Measurements from ENCODE around the gene CABCOCO1.
A peak's percentile ranks its signal among the peaks of the same experiment; 100 is the strongest.

CABCOCO1 gene

DNA sequence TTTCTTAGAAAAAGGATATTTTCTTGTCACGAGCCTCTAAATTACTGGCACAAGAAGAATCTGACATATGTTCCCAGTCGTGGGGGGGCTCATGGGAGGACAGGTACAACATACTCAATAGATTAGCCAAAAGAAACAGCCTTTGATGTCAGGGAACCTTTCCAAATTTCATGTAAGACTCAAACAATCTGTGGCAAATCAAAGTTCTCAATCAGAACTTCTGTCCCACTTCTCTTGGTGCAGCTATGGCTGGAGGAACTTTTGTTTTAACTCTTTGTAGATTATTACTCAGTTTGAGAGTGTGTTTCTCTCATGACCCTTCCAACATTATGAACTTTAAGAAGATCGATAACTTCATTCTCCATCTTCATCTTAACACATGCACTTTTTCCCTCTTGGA lies 124.4 kb downstream of the CABCOCO1 start:
- DNase-seq: no peak

DNA sequence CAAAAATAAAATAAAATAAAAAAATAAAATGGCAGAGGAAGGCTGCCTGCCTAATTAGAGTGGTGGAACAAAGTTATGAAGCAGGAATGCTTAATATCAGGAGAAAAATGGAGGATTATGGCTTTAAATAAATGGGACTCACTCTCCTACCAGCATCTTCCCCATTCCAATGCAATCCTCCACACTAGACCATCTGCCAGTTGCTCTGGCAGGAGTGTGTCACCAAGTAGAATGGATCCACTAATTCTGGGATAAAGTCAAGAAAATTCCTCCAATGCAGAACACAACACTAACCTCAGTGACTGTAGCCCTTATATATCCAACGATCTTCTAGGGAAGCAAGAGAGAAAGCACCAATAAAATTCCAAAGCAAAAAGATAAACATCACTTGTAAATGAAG lies 126.3 kb downstream of the CABCOCO1 start:
- no peak for DNase-seq

GRCh38 chr10:61791216-61791615 lies 128.5 kb downstream of the CABCOCO1 start:
- no peak for DNase-seq

DNA sequence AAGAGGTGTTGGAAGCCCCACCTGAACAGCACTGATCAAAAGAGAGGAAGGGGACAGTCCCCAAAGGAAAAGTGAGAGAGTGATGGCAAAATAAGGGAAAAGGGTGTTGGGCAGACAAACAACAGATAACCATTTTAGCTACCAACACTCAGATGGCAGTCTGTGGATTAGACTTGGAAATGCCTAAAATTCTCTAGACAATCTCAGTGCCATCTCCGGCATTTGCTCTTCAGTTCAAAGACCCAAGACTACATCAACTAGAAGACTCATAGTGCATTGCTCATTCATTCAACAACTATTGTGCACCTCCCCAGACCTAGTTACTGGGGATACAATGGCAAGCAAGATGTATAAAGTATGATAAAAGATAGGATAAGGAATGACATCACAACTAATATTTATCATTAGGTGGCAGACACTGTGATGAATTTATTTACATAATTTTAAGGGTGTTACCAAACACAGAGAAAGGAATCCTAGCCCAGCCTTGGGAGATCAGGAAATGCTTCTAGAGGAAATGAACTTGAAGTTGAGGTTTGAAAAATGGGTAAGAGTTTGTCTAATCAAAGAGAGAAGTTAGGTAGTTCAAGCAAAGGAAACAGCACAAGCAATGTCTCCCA lies 129.5 kb downstream of the CABCOCO1 start:
- no peak for DNase-seq

DNA sequence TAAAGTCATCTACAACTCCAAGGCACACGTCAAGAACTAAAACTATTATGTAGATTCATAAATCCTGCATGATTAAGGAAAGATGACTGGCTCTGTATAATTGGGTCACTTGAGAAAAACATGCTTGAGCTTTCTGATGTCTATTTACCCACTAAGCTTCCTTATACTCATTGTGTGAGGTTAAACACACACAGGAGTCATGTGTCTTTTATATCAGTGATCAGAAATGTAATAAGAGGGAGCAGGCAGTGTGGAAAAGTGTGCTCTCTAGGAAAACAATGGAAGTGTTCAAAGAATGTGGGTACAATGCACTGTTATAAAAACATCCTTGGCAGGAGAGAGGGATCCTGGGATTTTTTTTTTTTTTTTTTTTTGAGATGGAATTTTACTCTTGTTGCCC lies 130.2 kb downstream of the CABCOCO1 start:
- DNase-seq: no peak

DNA sequence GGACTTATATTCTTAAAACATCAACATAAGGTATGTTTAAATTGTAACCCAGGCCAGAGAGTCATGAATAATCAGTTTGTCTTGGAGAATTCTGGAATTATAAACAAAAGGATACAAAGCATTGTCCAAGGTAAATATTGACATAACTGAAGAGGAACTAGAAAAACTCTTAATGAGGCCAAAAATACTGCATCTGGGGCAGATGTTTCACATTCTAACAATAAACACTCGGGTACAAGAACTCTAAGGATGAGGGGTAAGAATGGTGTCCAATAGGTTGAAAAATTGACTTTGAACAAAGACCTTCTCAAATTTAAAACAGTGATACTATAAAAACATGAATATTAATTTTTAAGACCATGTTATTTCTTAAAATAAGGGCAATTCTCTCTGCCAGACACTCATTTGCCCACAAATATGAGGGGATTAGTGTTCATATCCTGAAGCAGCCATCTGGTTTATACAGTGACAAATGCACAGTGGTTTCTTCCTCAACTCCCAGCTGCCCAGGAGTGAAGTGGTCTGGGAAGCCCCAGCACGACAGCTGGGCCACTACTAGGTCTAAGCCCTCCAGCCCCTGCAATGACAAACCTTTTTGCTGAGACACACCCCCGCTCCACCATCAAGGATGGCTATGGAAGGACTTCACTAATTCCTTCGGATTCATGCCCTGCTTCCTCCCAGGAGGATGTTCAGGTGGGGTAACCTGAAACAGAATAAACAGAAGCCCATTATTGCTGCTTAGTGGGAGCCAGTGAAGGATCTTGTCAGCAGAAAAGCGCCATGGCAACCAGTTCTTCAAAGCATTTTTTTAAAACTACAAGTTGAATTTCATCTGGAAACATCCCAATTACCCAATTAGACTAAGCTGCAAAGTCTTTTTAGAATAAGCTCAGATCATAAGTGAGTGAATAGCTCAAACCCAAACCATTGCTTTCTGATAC lies 131.3 kb downstream of the CABCOCO1 start:
- DNase-seq: no peak

- DNase-seq: no peak
These were observed 132.4 kb downstream of the CABCOCO1 start for GRCh38 chr10:61795147-61795546.

GRCh38 chr10:61795551-61795950 lies 132.8 kb downstream of the CABCOCO1 start:
- no peak for DNase-seq

GRCh38 chr10:61796785-61797184 lies 134.1 kb downstream of the CABCOCO1 start:
- no peak for DNase-seq

GRCh38 chr10:61797304-61798153 lies 134.8 kb downstream of the CABCOCO1 start:
- DNase-seq: no peak

DNA sequence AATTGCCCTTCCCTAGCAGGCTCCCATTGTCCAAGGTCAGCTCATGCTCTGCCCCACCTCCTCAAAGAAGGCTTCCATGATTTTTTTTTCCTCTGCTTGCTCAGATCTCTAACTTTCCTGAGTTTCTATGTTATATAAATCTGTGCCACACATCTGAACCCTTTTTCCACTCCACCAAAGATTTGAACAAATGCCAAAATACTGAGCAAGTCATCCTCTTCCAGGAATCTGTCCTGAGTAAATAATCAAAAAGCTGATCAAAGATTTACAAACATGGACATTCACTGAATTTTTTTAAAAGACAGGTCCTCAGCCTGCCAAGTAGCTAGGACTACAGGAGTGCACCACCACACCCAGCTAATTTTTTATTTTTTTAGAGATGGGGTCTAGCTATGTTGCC lies 136.0 kb downstream of the CABCOCO1 start:
- no peak for DNase-seq

DNA sequence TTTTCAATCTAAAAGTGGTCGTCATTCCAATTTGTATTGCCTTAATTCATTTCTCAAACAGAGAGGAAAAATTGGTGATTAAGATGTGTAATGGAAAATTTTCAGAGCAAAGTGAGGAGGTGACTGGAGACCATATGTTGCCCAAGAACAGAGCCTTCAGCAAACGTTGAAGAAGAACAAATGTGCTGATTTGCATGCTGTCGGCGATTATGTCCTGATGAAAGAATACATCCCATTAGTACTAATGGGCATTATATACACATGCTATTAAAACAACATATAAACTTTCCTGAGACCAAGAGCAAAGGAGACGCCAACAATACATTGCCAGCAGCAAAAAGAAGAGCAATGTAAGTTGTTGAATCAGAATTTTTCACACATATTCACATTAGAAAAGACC lies 138.8 kb downstream of the CABCOCO1 start:
- peak in 1 of 2 experiments; percentile 33 for DNase-seq

- no peak for DNase-seq
These were observed 140.5 kb downstream of the CABCOCO1 start for GRCh38 chr10:61803269-61803668.

DNA sequence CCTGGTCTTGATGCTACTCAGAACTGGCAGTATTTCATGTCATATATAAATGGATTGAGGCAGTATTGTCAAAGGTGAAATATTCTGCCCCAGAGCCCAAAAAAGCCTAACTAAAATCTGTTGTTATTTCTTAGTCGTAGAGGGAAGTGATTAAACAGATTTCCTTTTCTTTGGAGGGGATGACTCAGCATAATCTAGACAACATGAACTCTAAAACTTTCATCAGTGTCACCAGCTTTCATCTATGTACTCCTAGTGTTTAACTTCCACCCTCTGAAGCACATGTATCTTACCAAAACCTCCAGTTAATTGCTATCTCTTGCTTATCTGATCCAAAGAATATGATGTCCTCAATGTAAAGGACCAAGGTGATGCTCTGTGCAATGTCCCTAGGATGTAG lies 141.7 kb downstream of the CABCOCO1 start:
- DNase-seq: no peak

DNA sequence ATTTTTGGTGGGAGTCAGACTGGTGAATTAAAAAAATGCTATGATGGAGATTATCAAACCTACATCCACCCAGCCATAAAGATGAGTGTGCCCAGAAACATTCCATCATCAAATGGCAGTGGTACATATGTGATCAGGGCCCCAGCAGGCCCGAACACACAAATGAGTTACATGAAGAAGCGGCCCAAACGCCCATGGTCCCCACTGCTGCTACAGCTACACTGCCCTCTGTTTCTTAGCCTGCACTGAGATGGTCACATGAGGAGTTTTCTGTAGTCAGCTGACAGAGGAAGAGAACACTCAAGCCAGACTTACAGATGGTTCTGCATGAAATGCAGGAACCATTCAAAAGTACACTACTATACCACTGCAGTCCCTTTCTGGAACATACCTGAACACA lies 142.4 kb downstream of the CABCOCO1 start:
- no peak for DNase-seq

GRCh38 chr10:61810263-61810662 lies 147.5 kb downstream of the CABCOCO1 start:
- DNase-seq: no peak

- DNase-seq: no peak
These were observed 149.5 kb downstream of the CABCOCO1 start for GRCh38 chr10:61812052-61812721.

GRCh38 chr10:61812920-61813319 lies 150.2 kb downstream of the CABCOCO1 start:
- no peak for DNase-seq

DNA sequence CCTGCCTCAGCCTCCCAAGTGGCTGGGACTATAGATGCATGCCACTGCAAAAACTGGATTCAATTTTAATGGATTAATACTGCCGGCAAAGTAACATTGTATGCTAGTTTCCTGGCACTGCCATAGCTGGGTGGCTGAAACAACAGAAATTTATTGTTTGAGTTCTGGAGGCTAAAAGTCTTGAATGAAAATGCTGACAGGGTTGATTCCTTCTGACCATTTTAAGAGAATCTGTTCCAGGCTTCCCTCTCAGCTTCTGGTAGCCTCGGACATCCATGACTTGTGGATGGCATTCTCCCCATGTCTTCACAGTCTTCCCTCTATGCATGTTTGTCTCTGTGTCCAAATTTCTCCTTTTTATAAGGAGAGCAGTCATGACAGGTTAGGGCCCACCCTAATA lies 151.4 kb downstream of the CABCOCO1 start:
- no peak for DNase-seq

DNA sequence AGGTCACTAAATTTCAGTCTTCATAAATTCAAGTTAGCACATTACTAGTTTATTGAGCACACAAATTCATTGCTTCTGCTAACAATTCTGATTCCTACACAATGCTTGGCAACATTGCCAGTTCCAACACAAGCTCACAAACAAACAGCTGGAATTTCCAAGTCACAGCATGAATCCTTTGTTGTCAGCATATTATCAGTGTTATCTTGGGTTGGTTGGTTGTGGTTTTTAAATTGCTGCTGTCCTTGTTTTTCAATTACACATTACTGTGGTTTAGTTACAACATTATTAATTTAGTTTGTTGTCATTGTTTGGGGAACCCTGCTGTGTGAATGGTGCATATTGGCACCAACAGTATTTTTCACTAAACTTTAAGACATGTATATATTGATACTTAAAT lies 152.8 kb downstream of the CABCOCO1 start:
- no peak for DNase-seq
